Brain microvascular endothelial cell (primary cell): ENCODE results near the gene CSK.

Experiments used
- DNase-seq: peaks from one replicate; pipeline ENCODE4 v3.0.0-alpha.2; 2020
- H3K27ac ChIP-seq: fragments of 250-450 bp; sonication (Bioruptor Pico); 2 replicates; pipeline ENCODE4 v1.5.1; 2020; ENCODE audit warnings: mild to moderate bottlenecking, moderate library complexity
- H3K27me3 ChIP-seq: fragments of 250-450 bp; sonication (Bioruptor Pico); replicated peaks from 2 replicates; pipeline ENCODE4 v1.5.1; 2020; ENCODE audit warnings: mild to moderate bottlenecking
- H3K36me3 ChIP-seq: fragments of 250-450 bp; sonication (Bioruptor Pico); replicated peaks from 2 replicates; pipeline ENCODE4 v1.5.1; 2020; ENCODE audit warnings: mild to moderate bottlenecking
- H3K4me3 ChIP-seq: 2 replicates; pipeline ENCODE4 v1.5.1; 2011; ENCODE audit warnings: low read depth, mild to moderate bottlenecking, control low read depth, low read length, moderate library complexity
- CTCF ChIP-seq: IDR thresholded peaks from 2 replicates; pipeline ENCODE4 v1.5.1; 2011; ENCODE audit warnings: low read depth, mild to moderate bottlenecking, moderate library complexity, low read length, control low read depth, inconsistent platforms; ENCODE audit errors: missing control alignments
- in situ Hi-C: cut with HindIII; loops from 2 replicates; pipeline ENCODE4 v1.10.0; 2017; ENCODE audit warnings: low sequenced_read_pairs, low pct_ligation_motif_present

Gene CSK

GRCh38 chr15:74821091-74821789 lies 39.4 kb downstream of the CSK start:
- no peak for DNase-seq
- no peak overlapping the region for H3K4me3 ChIP-seq
- in situ Hi-C loops = no loop called here

GRCh38 chr15:74821790-74822158 lies 39.9 kb downstream of the CSK start:
- no peak for TF ChIP-seq CTCF
- Histone ChIP-seq H3K36me3 (no peaks in the 10 kb centered on the region), H3K4me3 (no peak overlapping the region), H3K27ac (no peak overlapping the region), H3K27me3 (peaks cover 10% of the 10 kb centered on the region)
- no peak for DNase-seq
- in situ Hi-C loops = no loop called here

More at GRCh38 chr15:74821091-74821789, 39.4 kb downstream of the CSK start:
- no peaks in the 10 kb centered on the region for H3K36me3 ChIP-seq
- no peak for TF ChIP-seq CTCF
- H3K27ac ChIP-seq = no peak overlapping the region
- H3K27me3 ChIP-seq = peaks cover 7% of the 10 kb centered on the region

- TF ChIP-seq CTCF = no peak
- no peaks in the 10 kb centered on the region for H3K36me3 ChIP-seq
- H3K27me3 ChIP-seq = peaks cover 14% of the 10 kb centered on the region
- no peak for DNase-seq
- no peak overlapping the region for H3K27ac ChIP-seq
- in situ Hi-C loops = no loop called here
- no peak overlapping the region for H3K4me3 ChIP-seq
These were observed 40.4 kb downstream of the CSK start for GRCh38 chr15:74822233-74822632.

GRCh38 chr15:74823324-74823723 lies 41.4 kb downstream of the CSK start:
- TF ChIP-seq CTCF = no peak
- Histone ChIP-seq H3K36me3 (no peaks in the 10 kb centered on the region), H3K4me3 (no peak overlapping the region), H3K27ac (no peak overlapping the region), H3K27me3 (peaks cover 23% of the 10 kb centered on the region)
- in situ Hi-C loops = no loop called here
- no peak for DNase-seq

- Histone ChIP-seq H3K4me3 (no peak overlapping the region), H3K27me3 (peaks cover 24% of the 10 kb centered on the region), H3K36me3 (no peaks in the 10 kb centered on the region), H3K27ac (no peak overlapping the region)
- no peak for TF ChIP-seq CTCF
- in situ Hi-C loops = no loop called here
- no peak for DNase-seq
These were observed 43.1 kb downstream of the CSK start for GRCh38 chr15:74824976-74825375.

GRCh38 chr15:74825866-74826265 lies 44.0 kb downstream of the CSK start:
- no peaks in the 10 kb centered on the region for H3K36me3 ChIP-seq
- peaks cover 24% of the 10 kb centered on the region for H3K27me3 ChIP-seq
- DNase-seq = no peak
- no peak overlapping the region for H3K27ac ChIP-seq
- no peak for TF ChIP-seq CTCF
- in situ Hi-C loops = no loop called here
- no peak overlapping the region for H3K4me3 ChIP-seq
